Measurements from ENCODE around the gene LRRFIP1.

- TF ChIP-seq ZNF274 (IDR thresholded peaks at IDR 0.05; ENCODE audit: borderline replicate concordance, low read depth, low read length): no peak
- TF ChIP-seq ZFP1 (CRISPR knock-in tag; IDR thresholded peaks at IDR 0.05): no peak
- no peak for TF ChIP-seq RCOR1 (IDR thresholded peaks at IDR 0.05; ENCODE audit: borderline replicate concordance in 1 of 2, low read depth in 2 of 2, low read length in 2 of 2)
- TF ChIP-seq FOXK2 (conservative IDR thresholded peaks at IDR 0.05 in 1 of 2, IDR thresholded peaks at IDR 0.05 in 1 of 2; ENCODE audit: low read depth in 2 of 2): no peak
- TF ChIP-seq NBN (IDR thresholded peaks at IDR 0.05; ENCODE audit: low read depth): no peak
- no peak for TF ChIP-seq ZNF121 (CRISPR knock-in tag; conservative IDR thresholded peaks at IDR 0.05)
- no peak for TF ChIP-seq ZNF518B (CRISPR knock-in tag; IDR thresholded peaks at IDR 0.05)
- no peak for TF ChIP-seq PCBP2 (IDR thresholded peaks at IDR 0.05; ENCODE audit: low read depth, low read length, poor library complexity, severe bottlenecking)
Observed at GRCh38 chr2:237633061-237633561, 5.7 kb downstream of the LRRFIP1 start.

All from K562 (cell line).